HG02970 (cell line): ENCODE data around the gene GALNT7.
A peak's percentile ranks its signal among the peaks of the same experiment; 100 is the strongest.

Experiments
- ATAC-seq: cut with Tn5 transposase; IDR thresholded peaks from one replicate; pipeline ENCODE4 v1.9.1; 2021; ENCODE audit warnings: mild to moderate bottlenecking, moderate library complexity, moderate number of reproducible peaks; ENCODE audit not compliant: unreplicated experiment, low FRiP score

Gene GALNT7

GRCh38 chr4:173257732-173258717 is 89.4 kb downstream of the GALNT7 start:
- no peak for ATAC-seq

DNA sequence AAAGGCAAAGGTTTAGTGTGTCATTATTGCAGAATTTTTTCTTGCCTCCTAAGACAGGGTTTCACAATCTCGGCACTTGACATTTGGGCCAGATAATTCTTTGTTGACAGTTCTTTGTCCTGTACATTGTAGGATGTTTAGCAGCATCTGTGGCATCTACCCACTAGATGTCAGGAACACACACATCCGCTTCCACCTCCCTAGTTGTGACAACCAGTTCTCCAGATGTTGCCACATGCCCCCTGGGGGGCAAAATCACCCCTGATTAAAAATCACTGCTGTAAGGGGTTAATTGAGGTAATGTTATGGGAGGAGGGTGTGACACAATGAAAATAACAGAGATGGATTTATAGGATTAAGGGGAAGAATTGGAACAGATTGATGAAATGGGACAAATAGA is 90.3 kb downstream of the GALNT7 start:
- no peak for ATAC-seq

DNA sequence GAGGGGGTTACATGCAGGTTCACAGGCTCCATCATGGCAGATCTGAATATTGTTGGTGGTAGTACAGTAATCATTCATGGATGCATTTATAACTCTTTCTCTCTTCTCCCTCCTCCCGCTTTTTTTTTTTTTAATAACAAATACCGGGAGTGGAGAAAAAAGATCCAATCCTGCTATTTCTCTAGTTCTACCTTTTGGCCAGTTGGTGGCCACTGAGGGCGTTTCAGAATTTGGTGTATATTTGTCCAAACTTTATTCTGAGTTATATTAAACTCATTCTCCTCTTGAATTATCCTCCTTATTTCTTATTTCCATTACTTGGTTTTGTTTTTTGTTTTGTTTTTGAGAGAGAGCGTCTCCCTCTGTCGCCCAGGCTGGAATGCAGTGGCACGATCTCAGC is 90.7 kb downstream of the GALNT7 start:
- ATAC-seq = no peak

DNA sequence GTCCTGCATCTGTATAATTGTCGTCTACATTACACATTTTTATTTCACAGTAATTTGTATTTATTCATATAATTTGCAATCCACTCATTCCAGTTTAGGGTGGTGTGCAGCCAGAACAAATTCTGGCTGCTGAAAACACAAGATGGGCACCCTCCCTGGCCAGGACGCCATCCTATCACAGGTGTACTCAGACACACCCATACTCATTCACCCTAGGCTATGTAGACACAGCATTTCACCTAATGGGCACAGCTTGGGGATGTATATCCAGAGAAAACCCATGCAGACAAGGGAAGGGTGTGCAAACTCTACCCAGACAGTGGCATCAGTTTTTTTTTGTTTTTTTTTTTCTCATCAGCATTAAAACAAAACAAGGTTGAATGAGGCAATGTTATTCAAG is 92.4 kb downstream of the GALNT7 start:
- no peak for ATAC-seq

GRCh38 chr4:173262375-173262774 is 93.8 kb downstream of the GALNT7 start:
- no peak for ATAC-seq

GRCh38 chr4:173264245-173264644 is 95.6 kb downstream of the GALNT7 start:
- no peak for ATAC-seq

GRCh38 chr4:173264684-173265185 is 96.1 kb downstream of the GALNT7 start:
- peak; percentile 51 for ATAC-seq

- ATAC-seq = no peak
Observed at GRCh38 chr4:173265751-173266150, 97.1 kb downstream of the GALNT7 start.

GRCh38 chr4:173267711-173268110 is 99.1 kb downstream of the GALNT7 start:
- no peak for ATAC-seq

DNA sequence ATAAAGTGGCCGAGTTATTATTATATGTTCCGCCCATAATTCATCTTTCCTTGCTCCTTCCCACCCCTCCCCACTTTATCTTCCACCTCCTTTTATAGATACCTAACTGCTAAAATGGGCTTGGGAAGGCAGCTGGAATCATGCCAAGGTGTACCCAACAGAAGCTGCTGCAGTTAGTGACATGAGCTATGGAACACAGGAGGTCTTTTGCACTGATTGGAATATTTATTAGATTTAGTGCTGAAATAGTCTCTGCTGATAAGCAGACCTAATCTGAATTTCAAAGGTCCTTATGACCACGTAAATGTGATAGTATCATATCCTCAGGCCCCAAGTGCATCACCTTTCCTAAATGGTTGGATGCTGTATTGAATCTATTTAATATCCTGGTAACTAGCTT is 100.7 kb downstream of the GALNT7 start:
- ATAC-seq = no peak

DNA sequence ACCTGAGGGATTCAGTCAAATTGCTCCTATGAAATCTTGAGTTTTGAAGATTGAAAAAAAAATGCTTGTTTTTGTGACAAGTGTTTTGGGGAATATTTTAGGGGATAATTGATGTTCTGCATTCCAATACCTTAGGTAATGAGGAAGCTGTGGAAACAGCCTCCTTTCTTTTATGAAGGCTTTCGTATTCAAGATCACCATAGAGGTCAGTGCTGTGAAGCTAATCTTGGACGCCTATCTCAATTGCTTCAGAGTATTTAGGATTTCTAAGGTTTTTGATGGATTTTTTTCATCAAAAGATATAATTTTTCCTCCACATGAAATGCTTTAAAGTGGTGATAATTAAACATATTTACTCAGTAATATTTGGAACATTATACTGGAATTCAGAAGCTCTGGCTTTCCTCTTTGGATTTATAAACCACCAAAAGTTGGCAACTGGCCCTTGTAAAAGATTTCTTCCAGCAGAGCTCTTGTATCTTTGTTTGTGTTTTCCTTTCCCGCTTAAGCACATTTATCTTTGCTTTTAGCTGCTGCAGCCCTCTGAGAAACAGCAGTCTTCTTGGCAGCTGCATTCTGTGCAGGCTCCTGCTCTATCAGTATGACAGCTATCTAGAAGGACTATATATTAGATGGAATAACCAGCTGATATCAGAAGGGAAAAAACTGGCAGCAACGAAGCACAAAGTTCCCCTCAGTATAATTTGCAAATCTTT is 101.9 kb downstream of the GALNT7 start:
- ATAC-seq = no peak

- ATAC-seq = no peak
Observed at GRCh38 chr4:173272314-173272713, 103.7 kb downstream of the GALNT7 start.

GRCh38 chr4:173272996-173273395 is 104.4 kb downstream of the GALNT7 start:
- no peak for ATAC-seq

GRCh38 chr4:173273941-173274340 is 105.3 kb downstream of the GALNT7 start:
- no peak for ATAC-seq

DNA sequence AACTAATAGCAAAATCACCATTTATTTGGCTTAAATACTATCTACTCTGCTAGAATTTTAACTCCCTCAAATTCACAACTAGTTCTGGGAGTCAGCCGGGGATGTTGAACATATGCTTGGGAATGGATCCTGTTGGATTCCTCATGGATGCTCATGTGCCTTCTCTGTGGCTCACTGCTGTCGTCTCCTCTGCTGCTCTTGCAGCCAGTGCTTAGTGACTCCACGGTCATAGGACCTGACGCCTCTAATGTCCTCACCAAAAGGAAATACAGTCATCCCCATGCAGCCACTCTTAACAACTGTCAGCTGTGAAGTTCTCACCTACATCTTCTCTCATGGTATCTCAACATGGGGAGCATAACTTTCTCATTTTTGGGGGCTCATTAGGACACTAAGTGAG is 106.1 kb downstream of the GALNT7 start:
- no peak for ATAC-seq

- ATAC-seq = no peak
Observed at GRCh38 chr4:173275150-173275549, 106.5 kb downstream of the GALNT7 start.

- no peak for ATAC-seq
Observed at GRCh38 chr4:173277340-173277739, 108.7 kb downstream of the GALNT7 start.

DNA sequence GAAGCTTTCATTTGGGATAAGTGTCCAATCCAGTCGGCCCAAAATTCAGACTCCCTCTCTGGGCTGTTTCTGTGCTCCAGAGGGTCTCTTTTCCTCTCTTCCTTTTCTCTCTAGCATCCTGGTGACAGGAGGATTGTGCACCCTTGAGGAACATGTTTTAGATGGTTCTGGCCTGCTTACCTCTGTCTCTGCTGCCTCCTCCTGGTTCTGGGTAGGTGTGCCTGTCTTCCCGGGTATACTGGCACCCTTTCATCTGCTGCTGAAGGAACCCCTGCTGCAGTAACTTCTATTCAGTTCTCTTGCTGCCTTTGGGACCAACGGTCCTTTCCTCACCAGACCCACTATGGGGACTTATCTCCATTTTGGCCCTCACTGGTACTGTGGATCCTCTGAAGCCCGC is 112.4 kb downstream of the GALNT7 start:
- no peak for ATAC-seq

GRCh38 chr4:173281406-173282255 is 113.0 kb downstream of the GALNT7 start:
- ATAC-seq = no peak

GRCh38 chr4:173282256-173282562 is 113.6 kb downstream of the GALNT7 start:
- ATAC-seq = no peak

DNA sequence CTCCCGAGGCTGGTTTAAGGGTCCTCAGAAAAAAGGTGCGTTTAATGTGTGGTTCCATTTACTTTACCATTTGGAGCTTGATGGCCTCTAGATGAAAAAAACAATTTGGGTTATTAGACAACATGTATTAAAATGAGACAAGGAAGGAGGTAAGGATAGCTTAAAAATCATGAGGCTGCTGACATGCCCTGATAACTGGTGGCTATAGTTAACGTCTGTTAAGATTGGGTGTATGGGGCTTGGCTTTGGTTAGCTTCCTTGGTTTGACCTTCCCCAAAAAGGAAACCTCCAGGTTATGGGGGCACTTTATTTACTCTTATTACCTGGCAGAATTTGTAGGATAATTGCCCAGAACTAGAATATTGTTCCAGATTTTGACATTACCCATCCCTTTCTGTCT is 114.0 kb downstream of the GALNT7 start:
- ATAC-seq = no peak
